CD4-positive, alpha-beta T cell (primary cell): ENCODE measurements around the gene FNIP1. TPM values are rescaled to one million over a fixed set of nuclear protein-coding genes. Genes with fewer than 3 reads are reported as not detected.
"Not testable (repeated sequence)": the region's sequence is repeated elsewhere in the genome, so short reads cannot be mapped to it uniquely, and the experiment has no call there.

Experiments
- ATAC-seq: fragments of 200-7000 bp; cut with Tn5 transposase; one replicate; pipeline ENCODE4 v1.10.0; 2022; ENCODE audit warnings: mild to moderate bottlenecking; ENCODE audit not compliant: poor library complexity
- CTCF ChIA-PET: fragments of 350-600 bp; sonication (Branson Sonifier 250); formaldehyde crosslinking; loops from one replicate; lab custom pipeline; 2021; ENCODE audit warnings: antibody characterized with exemption, inconsistent platforms; lab: Charles Lee
- POLR2A ChIA-PET: fragments of 350-600 bp; sonication (Branson Sonifier 250); formaldehyde crosslinking; loops from one replicate; lab custom pipeline; 2021; ENCODE audit warnings: antibody characterized with exemption, inconsistent platforms; lab: Charles Lee
- DNase-seq, 14 experiments: peaks; one replicate each; pipeline ENCODE4 v3.0.0-alpha.2; 2013 to 2020; ENCODE audit warnings: mixed read lengths in 2 of 14
- H3K27ac ChIP-seq, 2 donors: one replicate each; pipeline versions ENCODE4 v1.5.1 to v1.7.0; 2013; ENCODE audit warnings: low read length in 2 of 2, low read depth in 1 of 2, mild to moderate bottlenecking in 1 of 2
- H3K27me3 ChIP-seq, 2 experiments: 1 replicate in 1 of 2; 2 replicates in 1 of 2; pipeline versions ENCODE4 v1.6.1 to v1.7.0; 2013; ENCODE audit warnings: low read length in 2 of 2, control low read depth in 1 of 2, mild to moderate bottlenecking in 1 of 2, moderate library complexity in 1 of 2; ENCODE audit not compliant: insufficient read depth in 2 of 2, control insufficient read depth in 1 of 2
- H3K36me3 ChIP-seq: one replicate; pipeline ENCODE4 v1.6.1; 2013; ENCODE audit warnings: low read length, control low read depth; ENCODE audit not compliant: insufficient read depth
- H3K4me1 ChIP-seq: one replicate; pipeline ENCODE4 v1.6.1; 2013; ENCODE audit warnings: low read length, control low read depth; ENCODE audit not compliant: insufficient read depth
- H3K4me3 ChIP-seq: one replicate; pipeline ENCODE4 v1.5.1; 2013; ENCODE audit warnings: mild to moderate bottlenecking, low read length, moderate library complexity
- H3K9me3 ChIP-seq, 2 experiments: 1 replicate in 1 of 2; 2 replicates in 1 of 2; pipeline versions ENCODE4 v1.6.1 to v1.7.0; 2013; ENCODE audit warnings: low read length in 2 of 2, mild to moderate bottlenecking in 2 of 2, control low read depth in 1 of 2, moderate library complexity in 1 of 2; ENCODE audit not compliant: control insufficient read depth in 1 of 2, insufficient read depth in 1 of 2
- H3K27ac Mint-ChIP-seq: one replicate; pipeline ENCODE4 v1.8.0; 2020; ENCODE audit warnings: mixed read lengths
- H3K27me3 Mint-ChIP-seq: one replicate; pipeline ENCODE4 v1.8.0; 2021; ENCODE audit warnings: mixed read lengths
- H3K36me3 Mint-ChIP-seq: one replicate; pipeline ENCODE4 v1.8.0; 2021; ENCODE audit warnings: low read depth, mixed read lengths
- H3K4me1 Mint-ChIP-seq: one replicate; pipeline ENCODE4 v1.8.0; 2021; ENCODE audit warnings: low read depth, mixed read lengths
- H3K4me3 Mint-ChIP-seq: one replicate; pipeline ENCODE4 v1.8.0; 2020; ENCODE audit warnings: mild to moderate bottlenecking, mixed read lengths
- H3K9me3 Mint-ChIP-seq: one replicate; pipeline ENCODE4 v1.8.0; 2020; ENCODE audit warnings: mixed read lengths
- CTCF ChIP-seq: fragments of 200-600 bp; IDR thresholded peaks from one replicate; pipeline ENCODE4 v1.8.0; 2022; ENCODE audit warnings: antibody characterized with exemption, mild to moderate bottlenecking
- intact Hi-C, 2 experiments: fragments of 100-400 bp; cut with DNase I in 1 of 2; cut with micrococcal nuclease in 1 of 2; formaldehyde crosslinking; loops; one replicate each; pipeline versions ENCODE4 v1.15.1 to v1.9.0; 2023 to 2025; cut with DNase I, micrococcal nuclease
- total RNA-seq, 174 experiments: library from RNA in 2 of 174; stranded (reverse) in 2 of 174; gene quantifications; one replicate each; pipeline ENCODE4 v1.2.3 and lab custom pipeline; 2021 to 2026

FNIP1 gene
- total RNA-seq, 2 experiments from 2014 or later, result 34.5 to 34.7 TPM

GRCh38 chr5:131682826-131683225, 114.0 kb downstream of the FNIP1 start:
- POLR2A ChIA-PET, result no interaction called here
- DNase-seq (no peak), ATAC-seq (no peak)
- H3K4me3 Mint-ChIP-seq, result no peak overlapping the region
- no peak overlapping the region for H3K27ac Mint-ChIP-seq
- CTCF ChIA-PET, result interaction anchor here (0.6 to 0.7 kb wide), 2 partner anchors 306 to 324 kb away, joined by 3 to 4 read pairs; no protein-coding TSS in a partner anchor
- Histone ChIP-seq H3K9me3 (no peaks in the 10 kb centered on the region), H3K27me3 (no peaks in the 10 kb centered on the region), H3K4me1 (no peaks in the 10 kb centered on the region), H3K36me3 (peaks cover 17% of the 10 kb centered on the region), H3K27ac (no peak overlapping the region), H3K4me3 (no peak overlapping the region)
- H3K36me3 Mint-ChIP-seq, result peaks cover 64% of the 10 kb centered on the region
- no peaks in the 10 kb centered on the region for H3K27me3 Mint-ChIP-seq
- no peaks in the 10 kb centered on the region for H3K4me1 Mint-ChIP-seq
- TF ChIP-seq CTCF, result no peak
- intact Hi-C loops, result loop anchor here in 1 of 2 experiments (5.0 kb wide), 1 partner anchor 46 kb away; the partner anchor contains the start of gene RAPGEF6
- no peaks in the 10 kb centered on the region for H3K9me3 Mint-ChIP-seq

GRCh38 chr5:131682175-131682574, 114.6 kb downstream of the FNIP1 start:
- H3K9me3 ChIP-seq, result no peaks in the 10 kb centered on the region
- CTCF ChIA-PET, result no interaction called here
- Mint-ChIP-seq H3K27me3 (no peaks in the 10 kb centered on the region), H3K4me3 (no peak overlapping the region), H3K27ac (no peak overlapping the region), H3K9me3 (no peaks in the 10 kb centered on the region), H3K36me3 (peaks cover 64% of the 10 kb centered on the region), H3K4me1 (no peaks in the 10 kb centered on the region)
- ATAC-seq, result no peak
- POLR2A ChIA-PET, result no interaction called here
- no peak for TF ChIP-seq CTCF
- no peak overlapping the region for H3K4me3 ChIP-seq
- H3K27ac ChIP-seq, result no peak overlapping the region
- intact Hi-C loops, result loop anchor here in 1 of 2 experiments (5.0 kb wide), 1 partner anchor 45 kb away; the partner anchor contains the start of gene RAPGEF6
- H3K4me1 ChIP-seq, result no peaks in the 10 kb centered on the region
- H3K36me3 ChIP-seq, result peaks cover 21% of the 10 kb centered on the region
- H3K27me3 ChIP-seq, result no peaks in the 10 kb centered on the region
- DNase-seq, result no peak

- H3K4me3 Mint-ChIP-seq, result no peak overlapping the region
- no peaks in the 10 kb centered on the region for H3K27me3 ChIP-seq
- DNase-seq, result peak in 2 of 14 experiments; percentile 11 to 16
- ATAC-seq, result no peak
- ChIA-PET CTCF (no interaction called here), POLR2A (no interaction called here)
- no peaks in the 10 kb centered on the region for H3K9me3 Mint-ChIP-seq
- no peak overlapping the region for H3K27ac Mint-ChIP-seq
- H3K27me3 Mint-ChIP-seq, result no peaks in the 10 kb centered on the region
- H3K4me1 ChIP-seq, result no peaks in the 10 kb centered on the region
- H3K4me3 ChIP-seq, result no peak overlapping the region
- intact Hi-C loops, result loop anchor here in 1 of 2 experiments (5.0 kb wide), 1 partner anchor 43 kb away; the partner anchor contains the start of gene RAPGEF6
- H3K9me3 ChIP-seq, result no peaks in the 10 kb centered on the region
- H3K36me3 ChIP-seq, result peaks cover 33% of the 10 kb centered on the region
- peaks cover 73% of the 10 kb centered on the region for H3K36me3 Mint-ChIP-seq
- no peak for TF ChIP-seq CTCF
- H3K4me1 Mint-ChIP-seq, result no peaks in the 10 kb centered on the region
- no peak overlapping the region for H3K27ac ChIP-seq
These were observed 116.9 kb downstream of the FNIP1 start for GRCh38 chr5:131679911-131680310.

- H3K4me1 ChIP-seq, H3K4me1 Mint-ChIP-seq, H3K27ac Mint-ChIP-seq, H3K9me3 Mint-ChIP-seq, H3K27me3 ChIP-seq, H3K27ac ChIP-seq, ATAC-seq, H3K4me3 ChIP-seq, DNase-seq, H3K4me3 Mint-ChIP-seq, H3K9me3 ChIP-seq, intact Hi-C loops, POLR2A ChIA-PET, H3K27me3 Mint-ChIP-seq: not testable (repeated sequence)
- H3K36me3 Mint-ChIP-seq, result peaks cover 86% of the 10 kb centered on the region
- CTCF ChIA-PET, result interaction anchor here (1.0 kb wide), 1 partner anchor 19 kb away, joined by 3 read pairs; no protein-coding TSS in a partner anchor
- peaks cover 44% of the 10 kb centered on the region for H3K36me3 ChIP-seq
These were observed 118.5 kb downstream of the FNIP1 start for GRCh38 chr5:131678273-131678672.
